Caco-2 (cell line): ENCODE results near the gene CDKAL1. TPM values are rescaled to one million over a fixed set of nuclear protein-coding genes. Genes with fewer than 3 reads are reported as not detected.

Experiments
- BruUV-seq: library from RNA; stranded (reverse); fragments of 400-500 nt; replicated peaks from 2 replicates; lab custom pipeline; 2021; lab: Mats Ljungman, UMichigan
- CTCF ChIA-PET: fragments of 300-600 bp; sonication (Branson Sonifier 250); formaldehyde crosslinking; loops from one replicate; lab custom pipeline; 2022; ENCODE audit warnings: antibody characterized with exemption; lab: Charles Lee
- POLR2A ChIA-PET: fragments of 300-600 bp; sonication (Branson Sonifier 250); formaldehyde crosslinking; loops from one replicate; lab custom pipeline; 2022; ENCODE audit warnings: antibody characterized with exemption; lab: Charles Lee
- DNase-seq, 2 experiments: peaks; one replicate each; pipeline versions ENCODE4 v3.0.0 to v3.0.0-alpha.2; 2020 to 2022
- H3K27me3 ChIP-seq: replicated peaks from 2 replicates; pipeline ENCODE4 v1.6.0; 2011; ENCODE audit warnings: low read length; ENCODE audit not compliant: control insufficient read depth, insufficient read depth
- H3K36me3 ChIP-seq: 2 replicates; pipeline ENCODE4 v1.5.1; 2011; ENCODE audit warnings: low read length; ENCODE audit not compliant: control insufficient read depth, insufficient read depth
- H3K4me1 ChIP-seq: fragments of 250-450 bp; sonication (Bioruptor Pico); 2 replicates; pipeline ENCODE4 v1.5.1; 2020; ENCODE audit warnings: mild to moderate bottlenecking
- H3K4me3 ChIP-seq: 2 replicates; pipeline ENCODE4 v1.5.1; 2011; ENCODE audit warnings: low read depth, mild to moderate bottlenecking, control low read depth, low read length
- H3K9me3 ChIP-seq: fragments of 250-450 bp; sonication (Bioruptor Pico); 2 replicates; pipeline ENCODE4 v1.5.1; 2020; ENCODE audit warnings: mild to moderate bottlenecking, moderate library complexity
- H3K27ac Mint-ChIP-seq: one replicate; pipeline ENCODE4 v1.8.0; 2022; ENCODE audit warnings: mixed read lengths; ENCODE audit not compliant: unreplicated experiment
- H3K27me3 Mint-ChIP-seq: one replicate; pipeline ENCODE4 v1.8.0; 2022; ENCODE audit warnings: mixed read lengths; ENCODE audit not compliant: insufficient read depth, unreplicated experiment
- H3K36me3 Mint-ChIP-seq: one replicate; pipeline ENCODE4 v1.8.0; 2022; ENCODE audit warnings: mild to moderate bottlenecking, mixed read lengths; ENCODE audit not compliant: insufficient read depth, unreplicated experiment
- H3K4me1 Mint-ChIP-seq: one replicate; pipeline ENCODE4 v1.8.0; 2022; ENCODE audit warnings: low read depth, mixed read lengths; ENCODE audit not compliant: unreplicated experiment
- H3K4me3 Mint-ChIP-seq: one replicate; pipeline ENCODE4 v1.8.0; 2022; ENCODE audit warnings: mild to moderate bottlenecking, moderate library complexity, mixed read lengths; ENCODE audit not compliant: unreplicated experiment
- H3K9me3 Mint-ChIP-seq: one replicate; pipeline ENCODE4 v1.8.0; 2022; ENCODE audit warnings: mixed read lengths; ENCODE audit not compliant: unreplicated experiment
- intact Hi-C: fragments of 100-400 bp; cut with micrococcal nuclease; formaldehyde crosslinking; loops from one replicate; pipeline ENCODE4 v1.10.0; 2022; ENCODE audit not compliant: unreplicated experiment
- total RNA-seq: library from RNA; stranded (reverse); gene quantifications from 2 replicates; pipeline ENCODE4 v1.2.3, GENCODE V29; 2022
- TF ChIP-seq, protein P1 (sequence below), 2 experiments: fragments of 200-600 bp in 1 of 2; IDR thresholded peaks; 1 replicate in 1 of 2; 2 replicates in 1 of 2; pipeline versions ENCODE4 v1.5.1 to v1.8.0; 2011 to 2022; ENCODE audit warnings: antibody characterized with exemption in 1 of 2, control low read depth in 1 of 2, inconsistent platforms in 1 of 2, low read depth in 1 of 2, low read length in 1 of 2, mild to moderate bottlenecking in 1 of 2, moderate library complexity in 1 of 2; ENCODE audit not compliant: insufficient read depth in 1 of 2, severe bottlenecking in 1 of 2, unreplicated experiment in 1 of 2

The CDKAL1 gene
- total RNA-seq, 1 experiment from 2014 or later: 18.7 TPM

DNA sequence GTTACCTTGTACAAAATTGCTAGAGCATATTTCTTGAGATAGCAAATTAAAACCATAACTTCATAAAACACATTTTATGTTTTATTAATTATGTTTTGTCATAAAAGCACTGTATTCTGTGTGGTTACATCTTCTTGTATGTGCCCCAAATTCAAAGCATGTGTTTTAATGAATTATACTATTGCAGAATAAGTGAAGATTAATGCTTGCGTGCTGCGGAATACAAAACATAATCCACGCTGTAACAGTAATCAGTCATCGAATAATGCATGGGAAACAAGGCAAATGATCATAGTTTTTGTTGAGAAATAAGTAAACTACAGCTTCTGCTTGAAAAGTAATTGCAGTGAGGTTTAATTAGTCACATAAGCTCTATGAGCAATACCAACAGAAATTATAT is 600.1 kb downstream of the CDKAL1 start:
- no peaks in the 10 kb centered on the region for H3K4me1 Mint-ChIP-seq
- no peak overlapping the region for H3K27ac Mint-ChIP-seq

DNA sequence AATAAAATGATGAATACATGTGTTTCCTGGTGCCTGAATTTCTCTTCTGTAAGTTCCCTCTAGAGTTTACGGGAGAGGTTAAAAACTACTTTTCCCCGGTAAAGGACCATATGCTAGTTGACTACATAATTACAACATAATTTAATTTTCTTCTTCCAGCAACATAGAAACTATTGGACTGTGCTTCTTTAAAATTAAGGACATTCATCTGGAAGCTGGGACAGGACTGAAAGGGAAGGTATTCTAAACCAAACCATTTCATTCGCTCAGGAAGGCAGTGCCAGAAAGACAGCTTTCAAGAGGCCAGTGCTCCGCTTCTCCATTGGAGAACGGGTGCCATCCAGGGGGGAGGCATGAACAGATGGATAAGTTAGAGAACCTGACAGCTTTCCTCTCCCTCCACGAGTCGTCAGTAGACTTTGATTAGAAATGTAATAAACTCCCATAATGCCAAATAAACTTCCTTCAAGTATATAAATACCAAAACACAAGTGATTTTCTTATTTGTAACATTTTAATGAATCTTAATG is 601.3 kb downstream of the CDKAL1 start:
- no peaks in the 10 kb centered on the region for H3K9me3 Mint-ChIP-seq
- no peaks in the 10 kb centered on the region for H3K36me3 Mint-ChIP-seq
- H3K27me3 Mint-ChIP-seq: no peaks in the 10 kb centered on the region
- ChIA-PET POLR2A (no interaction called here), CTCF (no interaction called here)
- no peak for DNase-seq
- Histone ChIP-seq H3K36me3 (no peaks in the 10 kb centered on the region), H3K9me3 (no peaks in the 10 kb centered on the region), H3K4me3 (no peak overlapping the region), H3K27me3 (no peaks in the 10 kb centered on the region), H3K4me1 (no peaks in the 10 kb centered on the region)
- H3K4me3 Mint-ChIP-seq: no peak overlapping the region
- H3K4me1 Mint-ChIP-seq: no peaks in the 10 kb centered on the region
- TF ChIP-seq, protein P1, sequence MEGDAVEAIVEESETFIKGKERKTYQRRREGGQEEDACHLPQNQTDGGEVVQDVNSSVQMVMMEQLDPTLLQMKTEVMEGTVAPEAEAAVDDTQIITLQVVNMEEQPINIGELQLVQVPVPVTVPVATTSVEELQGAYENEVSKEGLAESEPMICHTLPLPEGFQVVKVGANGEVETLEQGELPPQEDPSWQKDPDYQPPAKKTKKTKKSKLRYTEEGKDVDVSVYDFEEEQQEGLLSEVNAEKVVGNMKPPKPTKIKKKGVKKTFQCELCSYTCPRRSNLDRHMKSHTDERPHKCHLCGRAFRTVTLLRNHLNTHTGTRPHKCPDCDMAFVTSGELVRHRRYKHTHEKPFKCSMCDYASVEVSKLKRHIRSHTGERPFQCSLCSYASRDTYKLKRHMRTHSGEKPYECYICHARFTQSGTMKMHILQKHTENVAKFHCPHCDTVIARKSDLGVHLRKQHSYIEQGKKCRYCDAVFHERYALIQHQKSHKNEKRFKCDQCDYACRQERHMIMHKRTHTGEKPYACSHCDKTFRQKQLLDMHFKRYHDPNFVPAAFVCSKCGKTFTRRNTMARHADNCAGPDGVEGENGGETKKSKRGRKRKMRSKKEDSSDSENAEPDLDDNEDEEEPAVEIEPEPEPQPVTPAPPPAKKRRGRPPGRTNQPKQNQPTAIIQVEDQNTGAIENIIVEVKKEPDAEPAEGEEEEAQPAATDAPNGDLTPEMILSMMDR (IDR thresholded peaks at IDR 0.05; ENCODE audit: insufficient read depth in 1 of 2, low read depth in 1 of 2, low read length in 1 of 2, severe bottlenecking in 1 of 2, unreplicated experiment in 1 of 2): no peak
- intact Hi-C loops: no loop called here
- BruUV-seq: no TSS peak
- H3K27ac Mint-ChIP-seq: no peak overlapping the region

More for the DNA sequence above, 600.1 kb downstream of the CDKAL1 start:
- no TSS peak for BruUV-seq
- intact Hi-C loops: no loop called here
- ChIA-PET POLR2A (no interaction called here), CTCF (no interaction called here)
- no peak overlapping the region for H3K4me3 Mint-ChIP-seq
- Histone ChIP-seq H3K4me3 (no peak overlapping the region), H3K27me3 (no peaks in the 10 kb centered on the region), H3K36me3 (no peaks in the 10 kb centered on the region), H3K9me3 (no peaks in the 10 kb centered on the region), H3K4me1 (no peaks in the 10 kb centered on the region)
- H3K9me3 Mint-ChIP-seq: no peaks in the 10 kb centered on the region
- H3K36me3 Mint-ChIP-seq: no peaks in the 10 kb centered on the region
- TF ChIP-seq, protein P1 (IDR thresholded peaks at IDR 0.05; ENCODE audit: insufficient read depth in 1 of 2, low read depth in 1 of 2, low read length in 1 of 2, severe bottlenecking in 1 of 2, unreplicated experiment in 1 of 2): no peak
- no peak for DNase-seq
- no peaks in the 10 kb centered on the region for H3K27me3 Mint-ChIP-seq

DNA sequence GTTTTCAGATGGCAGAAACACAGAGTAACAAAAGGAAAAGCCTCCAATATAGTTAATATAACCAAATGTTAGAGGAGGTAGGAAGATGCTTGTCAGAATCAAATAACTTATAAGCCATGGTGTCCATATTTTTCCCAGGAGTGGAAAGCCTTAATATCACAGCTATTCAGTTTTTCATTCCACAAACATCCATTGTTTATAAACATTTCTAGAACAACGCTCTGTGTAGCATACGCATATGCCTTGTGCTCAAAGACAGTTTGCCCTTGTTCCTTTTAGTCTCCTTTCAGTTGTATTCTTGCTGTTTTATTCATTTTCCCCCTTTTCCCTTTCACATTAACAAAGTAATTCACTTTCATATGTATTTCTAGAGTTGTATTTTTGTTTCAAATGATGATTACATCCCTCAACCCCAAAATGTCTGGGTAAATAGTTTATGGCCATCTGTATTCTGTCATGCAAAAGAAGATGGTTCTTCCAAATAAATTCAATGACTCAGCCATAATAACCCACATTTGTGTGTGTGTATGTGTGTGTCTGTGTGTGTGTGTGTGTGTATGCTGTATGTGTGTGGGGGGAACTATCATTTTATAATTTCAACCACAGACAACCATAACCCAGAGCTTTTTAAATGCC is 603.6 kb downstream of the CDKAL1 start:
- H3K27me3 Mint-ChIP-seq: no peaks in the 10 kb centered on the region
- intact Hi-C loops: loop anchor here (1.0 kb wide), 1 partner anchor 93 kb away; no protein-coding TSS in a partner anchor
- no peak overlapping the region for H3K4me3 Mint-ChIP-seq
- Histone ChIP-seq H3K27me3 (no peaks in the 10 kb centered on the region), H3K4me3 (no peak overlapping the region), H3K9me3 (no peaks in the 10 kb centered on the region), H3K36me3 (no peaks in the 10 kb centered on the region), H3K4me1 (no peaks in the 10 kb centered on the region)
- CTCF ChIA-PET: no interaction called here
- no peaks in the 10 kb centered on the region for H3K9me3 Mint-ChIP-seq
- no peaks in the 10 kb centered on the region for H3K4me1 Mint-ChIP-seq
- H3K27ac Mint-ChIP-seq: no peak overlapping the region
- TF ChIP-seq, protein P1 (IDR thresholded peaks at IDR 0.05; ENCODE audit: insufficient read depth in 1 of 2, low read depth in 1 of 2, low read length in 1 of 2, severe bottlenecking in 1 of 2, unreplicated experiment in 1 of 2): no peak
- no TSS peak for BruUV-seq
- no peak for DNase-seq
- POLR2A ChIA-PET: no interaction called here
- no peaks in the 10 kb centered on the region for H3K36me3 Mint-ChIP-seq
